Activated T-cell treated with anti-CD3 and anti-CD28 coated beads, Interleukin-2, amount 50 U/mL, for 4 hours (primary cell): ENCODE results near the gene BARHL2. TPM values are rescaled to one million over a fixed set of nuclear protein-coding genes. Genes with fewer than 3 reads are reported as not detected.

Experiments used
- ATAC-seq, 2 donors: fragments of 200-7000 bp; cut with Tn5 transposase; one replicate each; pipeline ENCODE4 v1.10.0; 2021
- DNase-seq: peaks from one replicate; pipeline ENCODE4 v3.0.0-alpha.2; 2020
- H3K27me3 Mint-ChIP-seq: one replicate; pipeline ENCODE4 v1.8.0; 2021; ENCODE audit warnings: low read depth, mixed read lengths
- H3K36me3 Mint-ChIP-seq: one replicate; pipeline ENCODE4 v1.8.0; 2022; ENCODE audit warnings: mixed read lengths; ENCODE audit not compliant: insufficient read depth
- H3K4me1 Mint-ChIP-seq: one replicate; pipeline ENCODE4 v1.8.0; 2021; ENCODE audit warnings: low read depth, mixed read lengths
- H3K4me3 Mint-ChIP-seq: one replicate; pipeline ENCODE4 v1.8.0; 2021; ENCODE audit warnings: mild to moderate bottlenecking, moderate library complexity, mixed read lengths
- H3K9me3 Mint-ChIP-seq: one replicate; pipeline ENCODE4 v1.8.0; 2021; ENCODE audit warnings: mixed read lengths
- total RNA-seq, 3 donors: library from RNA; stranded (reverse); gene quantifications; one replicate each; pipeline ENCODE4 v1.2.1, GENCODE V29; 2021

BARHL2 gene
- total RNA-seq, 3 donors from 2014 or later = not detected

DNA sequence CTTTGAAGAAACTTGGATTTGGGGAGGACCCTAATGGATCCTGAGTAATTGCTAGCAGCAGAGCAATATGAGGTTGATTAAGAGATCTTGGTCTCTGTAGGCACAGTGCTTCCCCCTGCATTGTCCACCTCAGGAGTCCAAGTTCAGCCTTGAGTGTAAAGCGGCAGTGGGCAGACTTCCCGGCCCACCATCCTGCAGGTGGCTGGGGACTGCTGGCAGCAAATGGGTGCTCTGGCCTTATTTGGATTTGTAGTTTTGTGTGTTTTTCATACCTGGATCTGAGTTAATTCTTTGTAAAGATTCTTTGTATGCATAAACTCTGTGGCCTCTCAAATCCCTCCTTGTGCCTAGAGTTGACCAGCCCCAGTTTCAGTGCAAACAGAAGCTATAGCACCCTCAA, 7.6 kb downstream of the BARHL2 start:
- ATAC-seq (no peak), DNase-seq (no peak)
- Mint-ChIP-seq H3K27me3 (peaks cover 91% of the 10 kb centered on the region), H3K4me1 (peaks cover 13% of the 10 kb centered on the region), H3K9me3 (no peaks in the 10 kb centered on the region), H3K36me3 (no peaks in the 10 kb centered on the region), H3K4me3 (no peak overlapping the region)

DNA sequence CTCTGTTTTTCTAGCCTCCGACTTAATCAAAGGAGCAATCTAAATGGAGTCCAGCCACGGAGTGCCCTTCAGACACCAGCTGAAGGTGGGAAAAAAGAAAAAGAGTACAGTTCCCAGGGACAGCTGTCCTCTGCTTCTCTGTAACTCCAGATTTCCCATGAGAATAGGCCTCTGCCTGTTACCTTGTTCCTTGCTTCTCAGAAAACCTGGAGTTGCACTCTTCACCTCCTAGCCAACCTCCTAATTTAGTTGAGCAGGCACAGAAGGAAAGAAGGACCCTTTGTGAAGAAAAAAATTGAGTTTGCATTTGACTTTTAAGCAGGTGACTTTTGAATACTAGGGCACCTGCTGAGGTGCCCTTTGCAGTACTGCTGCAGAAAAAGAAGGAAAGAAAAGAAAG, 8.3 kb downstream of the BARHL2 start:
- ATAC-seq = no peak
- no peaks in the 10 kb centered on the region for H3K9me3 Mint-ChIP-seq
- peaks cover 91% of the 10 kb centered on the region for H3K27me3 Mint-ChIP-seq
- no peaks in the 10 kb centered on the region for H3K36me3 Mint-ChIP-seq
- H3K4me1 Mint-ChIP-seq = peaks cover 13% of the 10 kb centered on the region
- H3K4me3 Mint-ChIP-seq = no peak overlapping the region
- no peak for DNase-seq

DNA sequence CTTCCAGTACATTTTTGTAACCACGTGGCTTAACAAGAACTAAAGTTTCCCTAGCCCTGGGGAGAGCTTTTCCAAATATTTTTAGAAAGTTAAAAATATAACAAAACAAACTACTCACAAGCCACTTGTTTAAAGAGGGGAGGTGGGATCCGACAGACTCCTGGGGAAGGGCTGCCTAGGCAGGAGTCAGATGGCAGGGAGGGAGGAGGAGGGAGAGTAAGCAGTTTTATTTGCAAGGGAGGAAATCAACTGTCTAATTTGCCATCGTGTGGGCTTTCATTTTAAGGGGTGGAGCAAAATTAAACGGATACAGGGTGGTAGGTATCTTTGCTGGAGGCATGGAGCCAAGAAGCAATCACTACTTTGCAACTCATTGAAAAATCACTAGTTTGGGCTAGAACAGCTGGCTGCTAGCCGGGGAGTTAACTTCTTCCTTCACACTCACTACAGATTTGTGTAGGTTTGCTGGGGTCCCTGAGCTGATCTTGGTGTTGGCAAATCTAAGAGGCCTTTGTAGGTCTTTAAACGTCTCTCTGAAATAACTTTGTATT, 8.8 kb downstream of the BARHL2 start:
- no peaks in the 10 kb centered on the region for H3K36me3 Mint-ChIP-seq
- ATAC-seq (no peak), DNase-seq (no peak)
- peaks cover 88% of the 10 kb centered on the region for H3K27me3 Mint-ChIP-seq
- H3K4me1 Mint-ChIP-seq = peaks cover 11% of the 10 kb centered on the region
- no peaks in the 10 kb centered on the region for H3K9me3 Mint-ChIP-seq
- H3K4me3 Mint-ChIP-seq = no peak overlapping the region

DNA sequence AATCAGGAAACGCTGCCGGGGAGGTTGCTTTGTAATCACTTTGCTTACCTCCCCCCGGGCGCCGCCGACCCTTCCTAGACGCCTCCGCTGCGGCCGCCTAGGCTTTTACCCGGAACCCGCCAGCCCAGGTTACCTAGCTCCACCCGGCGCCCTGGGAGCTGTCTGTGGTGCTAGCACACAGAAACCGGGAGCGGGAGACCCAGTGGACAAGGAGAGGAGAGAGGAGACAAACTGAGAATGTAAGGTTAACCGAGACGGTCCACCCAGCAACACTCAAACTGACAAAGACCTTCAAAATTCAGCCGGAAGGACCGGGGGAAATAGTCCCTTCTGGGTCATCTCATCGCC, 9.8 kb downstream of the BARHL2 start:
- ATAC-seq = peak in 1 of 2 donors; percentile 26
- H3K9me3 Mint-ChIP-seq = no peaks in the 10 kb centered on the region
- H3K36me3 Mint-ChIP-seq = no peaks in the 10 kb centered on the region
- DNase-seq = no peak
- H3K4me3 Mint-ChIP-seq = peak overlapping the region; percentile 58
- H3K27me3 Mint-ChIP-seq = peaks cover 83% of the 10 kb centered on the region
- H3K4me1 Mint-ChIP-seq = peaks cover 11% of the 10 kb centered on the region

DNA sequence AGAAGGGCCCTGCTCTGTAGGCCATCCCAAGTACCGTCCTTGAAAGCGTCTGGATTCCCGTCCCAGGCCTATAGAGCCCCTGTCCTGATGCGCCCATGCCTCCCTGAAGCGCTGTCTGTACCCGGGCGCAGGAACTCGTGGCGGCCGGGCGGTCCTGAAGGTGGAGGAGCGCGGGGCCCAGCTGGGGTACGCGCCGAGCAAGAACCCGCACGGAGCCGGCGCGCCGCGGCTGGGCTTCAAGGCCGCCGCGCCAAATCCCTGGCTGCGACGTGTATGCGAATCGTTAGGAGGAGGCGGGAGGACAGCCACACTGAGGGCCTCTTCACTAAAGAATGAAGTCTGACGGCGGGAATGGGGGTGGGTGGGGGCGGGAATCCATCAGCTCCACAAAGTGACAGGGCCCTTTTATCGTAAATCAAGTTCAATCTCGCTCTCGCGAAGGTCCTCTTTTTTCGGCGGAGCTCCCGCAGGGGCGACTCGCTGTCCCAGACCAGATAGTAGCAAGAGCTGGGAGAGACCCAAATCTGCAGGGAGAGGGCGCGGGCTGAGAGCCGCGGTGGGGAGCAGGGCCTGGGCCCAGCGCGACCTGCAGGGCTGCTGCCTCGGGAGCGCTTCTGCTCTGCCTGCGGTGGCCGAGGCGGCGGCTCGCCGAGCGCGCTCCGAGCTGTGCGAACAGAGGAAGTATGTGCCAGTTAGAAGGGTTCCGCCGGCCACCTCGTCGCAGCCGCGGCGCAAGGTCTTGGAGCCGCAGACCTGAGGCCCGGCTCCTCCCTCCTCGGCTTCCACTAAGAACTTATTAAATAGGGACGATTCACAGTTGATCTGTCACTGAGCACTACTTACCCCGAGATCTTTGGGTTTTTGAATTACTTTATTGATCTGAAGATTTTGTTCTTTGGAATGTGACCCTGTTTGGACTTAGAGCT, 10.4 kb downstream of the BARHL2 start:
- H3K27me3 Mint-ChIP-seq = peaks cover 80% of the 10 kb centered on the region
- H3K4me1 Mint-ChIP-seq = peaks cover 11% of the 10 kb centered on the region
- ATAC-seq (peak; percentile 75 to 77), DNase-seq (no peak)
- no peaks in the 10 kb centered on the region for H3K9me3 Mint-ChIP-seq
- H3K36me3 Mint-ChIP-seq = no peaks in the 10 kb centered on the region
- peak overlapping the region; percentile 58 for H3K4me3 Mint-ChIP-seq

DNA sequence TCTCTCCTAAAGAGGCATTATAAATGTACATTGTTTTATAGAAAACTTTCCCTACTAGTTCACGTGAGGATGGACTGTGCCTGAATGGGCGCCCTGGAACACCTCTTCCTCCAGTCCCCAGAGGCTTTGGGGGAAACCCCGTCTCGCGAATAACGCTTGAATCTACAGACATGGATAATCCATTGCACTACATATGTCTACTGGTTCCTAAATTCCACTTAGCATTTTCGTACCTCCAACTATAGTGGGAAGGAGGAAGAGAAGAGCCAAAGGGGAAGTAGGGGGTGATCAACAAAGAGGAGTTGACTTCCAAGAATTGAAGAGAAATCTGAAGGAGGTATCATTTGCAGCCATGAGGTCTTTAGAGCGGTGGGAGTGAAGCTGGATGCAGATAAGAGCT, 11.1 kb downstream of the BARHL2 start:
- Mint-ChIP-seq H3K4me1 (peaks cover 11% of the 10 kb centered on the region), H3K36me3 (no peaks in the 10 kb centered on the region), H3K9me3 (no peaks in the 10 kb centered on the region), H3K4me3 (no peak overlapping the region), H3K27me3 (peaks cover 82% of the 10 kb centered on the region)
- ATAC-seq (no peak), DNase-seq (no peak)

DNA sequence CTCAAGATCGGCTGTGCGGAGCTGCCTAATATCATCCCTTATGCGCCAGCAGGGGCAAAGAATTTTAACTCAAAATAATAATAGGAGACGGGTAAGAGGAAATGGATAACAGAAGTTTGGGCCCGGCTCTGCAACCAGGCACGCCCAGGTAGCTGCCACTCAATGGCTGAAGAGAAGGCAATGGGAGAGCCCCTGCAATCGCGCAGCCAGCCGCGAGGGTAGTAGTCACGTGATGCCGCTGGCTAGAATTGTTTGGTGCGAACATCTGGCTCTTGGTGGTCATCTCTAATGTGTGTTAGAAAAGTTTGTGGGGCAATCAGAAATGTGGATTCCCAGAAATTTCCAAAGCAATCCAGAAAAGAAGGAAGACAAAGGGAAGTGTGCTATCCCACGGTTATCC, 12.3 kb downstream of the BARHL2 start:
- H3K4me3 Mint-ChIP-seq = no peak overlapping the region
- peaks cover 75% of the 10 kb centered on the region for H3K27me3 Mint-ChIP-seq
- H3K36me3 Mint-ChIP-seq = no peaks in the 10 kb centered on the region
- ATAC-seq = no peak
- no peaks in the 10 kb centered on the region for H3K9me3 Mint-ChIP-seq
- DNase-seq = no peak
- H3K4me1 Mint-ChIP-seq = peaks cover 11% of the 10 kb centered on the region

DNA sequence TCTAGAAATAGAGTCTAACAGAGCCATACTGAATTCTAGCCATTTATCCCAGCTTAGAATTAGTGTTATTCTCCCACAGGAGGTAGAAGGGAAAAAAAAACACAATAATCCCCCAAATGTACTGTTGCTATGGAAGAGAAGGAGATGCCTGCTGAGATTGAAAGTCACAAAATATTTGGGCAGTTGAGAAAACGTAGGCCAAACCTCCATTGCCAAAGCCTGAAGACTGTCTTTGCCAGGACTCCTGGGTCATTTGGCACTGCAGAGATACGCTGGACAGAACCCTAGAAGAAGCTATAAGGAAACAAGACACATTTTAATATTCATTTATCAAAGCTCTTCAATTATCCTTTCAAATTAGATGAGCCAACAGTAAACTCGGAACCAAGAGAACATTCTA, 22.3 kb downstream of the BARHL2 start:
- Mint-ChIP-seq H3K9me3 (no peaks in the 10 kb centered on the region), H3K4me1 (no peaks in the 10 kb centered on the region), H3K4me3 (no peak overlapping the region), H3K27me3 (peaks cover 32% of the 10 kb centered on the region), H3K36me3 (no peaks in the 10 kb centered on the region)
- ATAC-seq = no peak
- no peak for DNase-seq

DNA sequence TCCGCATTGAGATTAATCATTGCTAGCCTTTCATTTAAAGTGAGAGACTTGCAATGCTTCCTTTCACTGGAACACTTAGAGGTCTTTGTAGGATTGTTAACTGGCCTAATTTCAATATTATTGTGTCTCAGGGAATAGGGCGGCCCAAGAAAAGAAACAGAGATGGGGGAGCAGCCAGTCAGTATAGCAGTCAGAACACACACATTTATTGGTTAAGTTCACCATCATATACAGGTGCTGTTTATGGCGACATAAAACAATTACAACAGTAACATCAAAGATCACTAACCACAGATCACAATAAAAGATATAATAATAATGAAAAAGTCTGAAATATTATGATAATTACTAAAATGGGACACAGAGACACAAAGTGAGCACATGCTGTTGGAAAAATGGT, 29.4 kb downstream of the BARHL2 start:
- peaks cover 16% of the 10 kb centered on the region for H3K27me3 Mint-ChIP-seq
- H3K4me3 Mint-ChIP-seq = no peak overlapping the region
- no peak for DNase-seq
- H3K36me3 Mint-ChIP-seq = no peaks in the 10 kb centered on the region
- H3K9me3 Mint-ChIP-seq = no peaks in the 10 kb centered on the region
- ATAC-seq = no peak
- H3K4me1 Mint-ChIP-seq = no peaks in the 10 kb centered on the region

DNA sequence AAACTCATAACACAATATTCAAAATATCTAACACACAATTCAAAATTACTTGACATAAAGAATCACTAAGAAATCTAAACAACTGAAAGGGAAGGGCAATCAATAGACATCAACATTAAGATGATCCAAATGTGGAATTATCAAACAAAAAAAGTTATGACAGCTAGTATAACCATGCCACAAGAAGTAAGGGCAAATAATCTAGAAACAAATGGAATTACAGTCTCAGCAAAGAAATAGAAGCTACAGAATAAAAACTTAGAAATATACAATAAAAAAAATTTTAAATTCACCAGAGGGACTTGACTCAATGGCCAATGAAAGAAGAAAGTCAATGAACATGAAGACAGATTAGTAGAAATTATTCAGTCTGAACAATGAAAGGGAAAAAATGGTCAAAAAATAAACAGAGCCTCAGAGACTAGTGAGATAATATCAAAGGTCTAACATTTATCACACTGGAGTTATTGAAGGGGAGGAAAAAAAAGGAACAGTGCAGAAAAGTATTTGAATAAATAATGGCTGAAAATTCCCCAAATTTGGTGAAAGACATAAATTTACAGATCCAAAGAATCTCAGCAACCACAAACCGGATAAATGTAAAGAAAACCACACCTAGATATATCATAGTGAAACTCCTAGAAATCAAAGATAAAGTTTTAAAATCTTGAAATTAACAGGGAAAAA, 41.8 kb downstream of the BARHL2 start:
- Mint-ChIP-seq H3K36me3 (no peaks in the 10 kb centered on the region), H3K4me1 (no peaks in the 10 kb centered on the region), H3K4me3 (no peak overlapping the region), H3K9me3 (peaks cover 19% of the 10 kb centered on the region), H3K27me3 (peaks cover 6% of the 10 kb centered on the region)
- DNase-seq (no peak), ATAC-seq (no peak)

DNA sequence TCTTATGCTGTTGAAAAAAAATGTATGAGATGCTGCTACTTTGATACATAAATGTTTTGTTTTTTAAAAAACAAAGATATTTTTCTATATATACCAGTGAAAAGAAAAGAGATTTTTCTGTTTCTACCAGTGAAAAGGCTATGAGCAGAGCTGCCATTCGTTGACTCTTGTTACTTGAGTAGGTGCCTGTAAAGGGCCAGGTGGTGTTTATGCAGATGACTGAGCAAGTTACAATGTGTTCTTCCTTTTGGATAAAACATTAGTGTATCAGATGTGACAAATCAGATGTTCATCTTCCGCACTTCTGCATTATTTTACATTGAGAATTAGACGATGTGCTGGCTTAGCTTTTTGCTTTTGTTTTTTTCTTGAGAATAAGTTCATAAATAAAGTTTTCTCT, 45.4 kb downstream of the BARHL2 start:
- DNase-seq = no peak
- peaks cover 19% of the 10 kb centered on the region for H3K9me3 Mint-ChIP-seq
- H3K4me1 Mint-ChIP-seq = no peaks in the 10 kb centered on the region
- ATAC-seq = no peak
- no peak overlapping the region for H3K4me3 Mint-ChIP-seq
- H3K36me3 Mint-ChIP-seq = no peaks in the 10 kb centered on the region
- H3K27me3 Mint-ChIP-seq = peaks cover 9% of the 10 kb centered on the region

DNA sequence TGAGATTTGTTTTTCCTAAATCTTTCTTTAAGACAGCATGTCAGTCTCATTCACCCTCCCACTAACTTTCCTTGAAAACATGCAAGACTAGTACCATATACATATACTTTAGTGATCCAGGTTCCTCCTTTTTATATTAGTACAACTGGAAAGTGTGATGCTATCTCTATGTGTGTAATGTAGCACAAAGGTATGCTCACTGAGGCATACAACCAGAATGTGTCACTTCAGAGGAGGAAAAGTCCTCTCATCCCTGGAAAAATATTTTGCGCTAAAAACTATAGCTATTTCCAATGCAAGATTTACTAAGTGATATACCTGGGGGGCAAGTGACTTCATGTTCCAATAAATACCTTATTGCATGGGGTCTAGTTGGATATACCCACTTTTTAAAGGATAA, 45.9 kb downstream of the BARHL2 start:
- Mint-ChIP-seq H3K9me3 (peaks cover 17% of the 10 kb centered on the region), H3K27me3 (peaks cover 7% of the 10 kb centered on the region), H3K36me3 (no peaks in the 10 kb centered on the region), H3K4me3 (no peak overlapping the region), H3K4me1 (no peaks in the 10 kb centered on the region)
- DNase-seq = no peak
- no peak for ATAC-seq
